Jurkat, Clone E6-1 (cell line): ENCODE data around the gene KRT83. TPM values are rescaled to one million over a fixed set of nuclear protein-coding genes. Genes with fewer than 3 reads are reported as not detected.

Source experiments
- DNase-seq: peaks from one replicate; pipeline ENCODE4 v3.0.0-alpha.2; 2011; ENCODE audit warnings: low read depth, low spot score
- H3K4me3 ChIP-seq: 2 replicates; pipeline ENCODE4 v1.5.1; 2011; ENCODE audit warnings: mild to moderate bottlenecking, low read length, control low read depth, moderate library complexity
- polyA plus RNA-seq: library from polyadenylated mRNA; unstranded; fragments of >200 nt; gene quantifications from one replicate; pipeline ENCODE4 v1.2.1, GENCODE V29; 2012; ENCODE audit warnings: missing spikeins; ENCODE audit not compliant: insufficient read length, insufficient read depth

The KRT83 gene
- polyA plus RNA-seq: not detected

DNA sequence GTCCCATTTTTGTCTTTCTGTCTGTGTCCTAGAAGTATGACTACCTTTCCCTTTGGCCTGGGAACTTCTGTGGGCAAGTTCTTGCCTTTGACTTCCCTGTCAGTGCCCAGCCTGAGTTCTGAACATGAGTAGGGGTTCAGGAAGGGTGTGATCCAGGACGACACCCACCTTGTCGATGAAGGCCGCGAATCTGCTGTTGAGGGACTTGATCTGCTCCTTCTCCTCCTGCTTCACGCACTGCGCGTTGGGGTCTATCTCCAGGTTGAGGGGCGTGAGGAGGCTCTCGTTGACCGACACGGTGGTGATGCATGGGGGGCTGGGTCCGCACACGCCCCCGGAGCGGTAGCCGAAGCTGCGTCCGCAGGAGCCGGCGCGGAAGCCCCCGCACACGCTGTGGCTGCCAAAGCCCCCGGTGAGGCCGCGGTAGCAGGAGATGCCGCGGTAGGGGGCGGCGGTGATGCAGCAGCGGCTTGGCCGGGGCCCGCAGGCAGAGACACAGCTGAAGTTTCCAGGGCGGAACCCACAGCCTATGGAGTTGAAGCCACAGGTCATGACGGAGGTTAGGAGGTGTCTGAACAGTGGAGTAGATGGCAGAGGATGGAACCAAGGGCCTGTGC, at the start of gene KRT83:
TSS of gene KRT83 (minus strand) at position 615 of the 617 bp plus-strand sequence. CDS start at position 552, 63 bp downstream.
- no peak within 1 kb of the TSS for H3K4me3 ChIP-seq
- DNase-seq: no peak

DNA sequence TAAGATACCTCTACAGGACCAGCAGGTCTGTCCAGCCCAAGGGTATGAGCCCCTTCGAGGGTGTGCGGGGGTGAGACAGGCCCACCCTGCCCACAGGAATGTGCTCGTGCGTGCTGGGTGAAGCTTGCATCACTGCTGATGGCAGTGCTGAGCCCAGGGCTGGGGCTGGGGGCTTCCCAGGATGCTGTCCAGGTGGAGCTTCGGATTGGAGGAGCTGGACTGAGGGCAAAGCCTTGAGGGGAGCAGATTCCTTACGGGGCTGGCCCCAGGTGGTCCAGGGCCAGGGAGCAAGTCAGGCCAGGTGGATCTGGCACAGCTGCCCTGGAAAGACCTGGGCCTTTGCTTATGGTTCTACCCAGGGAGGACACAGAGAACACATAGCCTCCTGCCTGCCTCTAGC, 48.6 kb upstream of the KRT83 start:
- DNase-seq: no peak
- H3K4me3 ChIP-seq: no peak overlapping the region

DNA sequence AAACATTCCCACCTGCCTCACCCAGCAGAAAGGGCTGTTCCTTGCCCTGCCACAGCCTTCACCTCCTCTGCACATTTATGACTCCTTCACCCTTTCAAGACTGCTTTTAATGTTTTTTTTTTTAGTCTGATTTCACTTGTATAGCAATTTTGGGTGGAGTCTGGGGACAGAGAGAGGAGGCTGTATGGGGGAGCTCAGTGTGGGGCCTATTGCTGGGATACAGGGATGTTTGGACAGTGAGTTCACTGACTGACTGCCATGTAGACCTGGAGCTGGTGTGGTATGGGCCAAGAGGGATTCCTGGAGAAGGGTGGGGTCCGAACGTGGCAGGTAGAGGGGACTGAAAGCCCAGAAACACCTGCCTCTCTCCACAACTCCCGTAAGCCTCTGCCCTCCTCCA, 48.0 kb upstream of the KRT83 start:
- no peak for DNase-seq
- no peak overlapping the region for H3K4me3 ChIP-seq

DNA sequence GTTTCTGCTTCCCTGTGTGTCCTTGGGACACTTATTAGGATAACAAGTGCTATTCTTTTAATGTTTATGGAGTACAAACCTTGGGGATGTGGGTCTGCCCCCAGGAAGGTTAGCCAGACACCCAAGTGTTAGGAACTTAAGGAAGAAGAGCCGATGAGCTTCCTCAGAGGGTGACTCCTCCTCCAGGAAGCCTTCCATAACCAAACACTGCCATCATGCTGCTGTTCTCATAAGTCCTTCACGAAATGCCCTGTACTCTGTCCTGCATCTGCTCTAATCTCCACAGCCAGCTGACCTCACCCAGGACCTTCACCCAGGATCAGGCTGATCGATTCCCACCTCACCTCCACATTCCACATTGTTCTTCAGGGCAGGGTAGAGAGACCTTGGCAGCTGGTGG, 47.3 kb upstream of the KRT83 start:
- no peak for DNase-seq
- H3K4me3 ChIP-seq: no peak overlapping the region

DNA sequence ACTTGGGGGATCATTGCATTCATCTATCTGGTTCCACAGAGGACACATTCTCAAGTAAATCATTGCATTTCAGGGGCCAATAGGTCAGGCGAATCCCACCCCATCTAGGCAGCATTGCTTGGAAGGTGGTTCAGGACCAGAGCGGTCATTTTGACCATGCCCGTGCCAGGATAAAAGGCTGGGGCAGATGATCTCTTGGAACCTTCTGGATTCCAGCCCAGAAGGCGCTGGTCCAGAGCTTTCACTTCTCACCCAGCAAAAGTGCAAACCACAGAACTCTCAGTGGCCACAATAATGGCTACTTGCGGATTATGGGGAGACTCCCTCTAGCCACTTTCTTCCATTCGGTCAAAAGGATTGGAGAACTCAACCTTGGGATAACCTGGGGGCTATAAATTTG, 46.7 kb upstream of the KRT83 start:
- DNase-seq: no peak
- H3K4me3 ChIP-seq: no peak overlapping the region

DNA sequence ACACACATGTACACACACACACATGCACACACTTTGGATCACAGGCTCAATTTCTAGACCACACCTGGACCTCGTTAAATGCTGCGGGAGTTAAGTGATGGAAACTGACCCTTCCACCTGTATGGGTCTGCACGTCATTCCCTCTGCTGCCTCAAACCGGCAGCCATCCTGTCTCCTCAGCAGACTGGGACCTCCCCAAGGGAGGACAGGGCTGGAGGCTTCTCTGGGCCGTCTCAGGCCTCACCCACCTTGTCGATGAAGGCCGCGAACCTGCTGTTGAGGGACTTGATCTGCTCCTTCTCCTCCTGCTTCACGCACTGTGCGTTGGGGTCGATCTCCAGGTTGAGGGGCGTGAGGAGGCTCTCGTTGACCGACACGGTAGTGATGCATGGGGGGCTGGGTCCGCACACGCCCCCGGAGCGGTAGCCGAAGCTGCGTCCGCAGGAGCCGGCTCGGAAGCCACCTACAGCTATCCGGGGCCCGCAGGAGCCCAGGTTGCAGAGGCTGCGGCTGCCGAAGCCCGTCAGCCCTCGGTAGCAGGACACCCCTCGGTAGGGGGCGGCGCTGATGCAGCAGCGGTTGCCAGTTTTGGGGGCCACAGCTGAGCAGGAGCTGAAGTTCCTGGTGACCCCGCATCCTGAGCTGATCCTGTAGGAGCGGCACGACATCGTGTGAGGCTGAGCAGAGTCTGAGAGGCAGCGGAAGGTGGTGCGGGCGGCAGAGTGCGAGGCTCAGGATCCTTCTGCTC, 45.7 kb upstream of the KRT83 start, which contains the start of gene KRT85:
TSS of gene KRT85 (minus strand) at position 744 of the 748 bp plus-strand sequence. CDS start at position 668, 76 bp downstream.
- no peak for DNase-seq
- no peak within 1 kb of the TSS for H3K4me3 ChIP-seq

DNA sequence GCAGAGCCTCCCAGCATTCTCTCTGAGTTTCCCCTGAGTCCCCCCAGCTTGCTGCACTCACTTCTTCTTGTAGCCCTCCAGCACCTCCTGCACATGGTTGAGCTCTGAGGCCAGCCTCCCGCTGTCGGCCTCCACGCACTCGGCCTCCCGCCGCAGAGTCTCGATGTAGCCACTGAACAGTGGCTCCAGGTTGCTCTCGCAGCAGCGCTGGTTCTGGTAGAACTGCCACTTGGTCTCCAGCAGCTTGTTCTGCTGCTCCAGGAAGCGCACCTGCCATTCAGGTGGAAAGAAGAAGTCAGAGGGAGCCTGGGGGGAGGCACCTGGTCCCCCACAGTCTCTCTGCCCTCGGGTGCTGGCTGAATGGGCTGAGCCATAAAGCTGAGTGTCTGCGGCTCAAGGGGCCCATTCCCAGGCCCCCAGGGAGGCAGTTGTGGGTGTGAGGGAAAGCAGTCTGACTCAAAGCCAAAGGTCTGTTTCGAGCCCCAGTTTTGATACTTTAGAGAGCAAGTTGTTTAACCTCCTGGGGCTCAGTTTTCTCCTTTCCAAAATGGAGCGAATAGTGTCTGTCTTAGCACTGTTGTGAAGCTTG, 43.8 kb upstream of the KRT83 start:
- DNase-seq: no peak
- no peak overlapping the region for H3K4me3 ChIP-seq

DNA sequence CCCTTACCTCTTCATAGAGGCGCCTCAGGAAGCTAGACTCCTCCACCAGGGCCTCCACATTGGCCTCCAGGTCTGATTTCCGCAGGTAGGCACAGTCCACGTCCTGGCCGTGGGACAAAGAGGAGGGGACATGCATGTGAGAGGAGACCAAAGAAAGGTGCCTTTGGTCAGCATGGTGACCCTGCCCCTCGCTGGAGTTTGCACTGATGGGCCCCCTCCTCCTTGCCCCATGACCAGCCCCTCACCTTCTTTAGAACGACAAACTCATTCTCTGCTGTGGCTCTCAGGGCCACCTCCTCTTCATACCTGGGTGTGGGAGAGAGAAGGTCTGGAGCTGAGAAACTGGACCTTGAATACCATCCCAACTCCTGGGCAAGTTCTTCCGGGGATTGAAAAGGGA, 42.9 kb upstream of the KRT83 start:
- DNase-seq: no peak

DNA sequence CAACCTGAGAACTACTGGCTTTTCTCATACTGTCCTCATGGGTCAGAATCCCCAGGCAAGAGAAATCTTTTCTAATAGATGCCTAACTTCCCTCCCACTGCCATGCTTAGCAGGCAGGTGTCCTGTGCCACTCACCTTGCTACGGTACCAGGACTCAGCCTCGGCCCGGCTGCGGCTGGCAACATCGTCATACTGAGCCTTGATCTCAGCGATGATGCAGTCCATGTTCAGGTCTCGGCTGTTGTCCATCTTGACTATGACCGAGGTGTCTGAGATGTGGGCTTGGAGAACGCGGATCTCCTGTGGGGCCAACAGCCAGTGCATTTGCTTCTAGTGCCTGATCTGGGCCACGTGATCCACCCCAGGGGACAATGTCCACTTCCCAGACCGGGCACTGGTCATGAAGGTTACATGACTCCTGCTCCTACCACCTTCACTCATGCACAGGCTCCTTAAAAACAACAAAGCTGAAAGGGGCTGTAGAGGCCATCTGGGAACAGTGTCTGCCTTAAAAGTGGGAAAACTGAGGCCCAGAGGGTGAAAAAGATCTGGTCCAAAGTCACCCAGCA, 42.0 kb upstream of the KRT83 start:
- H3K4me3 ChIP-seq: no peak overlapping the region
- DNase-seq: no peak

More for the DNA sequence above, 42.9 kb upstream of the KRT83 start:
- H3K4me3 ChIP-seq: no peak overlapping the region

DNA sequence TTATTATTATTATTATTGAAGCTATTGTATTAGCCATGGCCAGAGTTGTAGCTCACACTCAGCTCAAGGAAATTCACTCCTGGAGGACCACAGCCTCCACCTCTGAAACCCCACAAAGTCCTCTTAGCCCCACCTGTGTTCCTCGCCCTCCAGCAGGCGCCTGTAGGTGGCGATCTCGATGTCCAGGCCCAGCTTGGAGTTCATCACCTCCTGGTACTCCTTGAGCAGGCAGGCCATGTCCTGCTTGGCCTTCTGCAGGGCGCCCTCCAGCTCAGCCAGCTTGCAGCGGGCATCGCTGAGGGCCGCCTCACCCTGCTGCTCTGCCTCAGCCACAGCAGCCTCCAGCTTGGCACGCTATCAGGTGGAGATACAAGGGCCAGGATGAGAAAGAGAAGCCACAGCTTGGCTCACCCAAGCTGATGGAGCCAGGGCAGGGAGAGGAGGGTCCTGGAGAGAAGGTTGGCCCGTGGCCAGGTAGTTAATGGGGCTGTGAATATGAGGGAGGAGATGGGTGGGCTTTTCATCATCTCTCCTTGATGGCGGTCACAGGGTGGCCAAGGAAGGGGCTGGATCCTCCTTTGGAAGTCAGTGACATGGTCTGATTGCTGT, 41.0 kb upstream of the KRT83 start:
- no peak for DNase-seq
- H3K4me3 ChIP-seq: no peak overlapping the region

DNA sequence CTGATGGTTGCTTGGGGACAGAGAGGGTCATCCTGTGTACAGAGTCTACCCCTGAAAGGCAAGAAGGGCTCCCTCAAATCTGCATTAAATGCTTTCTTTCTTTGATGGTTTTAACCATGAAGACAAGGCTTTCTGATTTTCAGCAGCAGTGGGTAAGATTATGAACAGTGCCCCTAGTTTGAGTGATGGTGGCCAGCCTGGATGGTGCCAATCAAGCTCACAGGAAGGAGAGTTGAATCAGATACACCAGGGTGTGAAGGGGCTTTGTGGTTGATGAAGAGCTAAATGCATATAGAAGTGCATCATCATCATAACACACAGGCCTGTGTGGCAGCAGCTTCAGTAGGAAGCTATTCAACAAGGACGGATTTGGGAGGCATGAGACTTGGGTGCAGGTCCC, 40.4 kb upstream of the KRT83 start:
- H3K4me3 ChIP-seq: no peak overlapping the region
- no peak for DNase-seq

DNA sequence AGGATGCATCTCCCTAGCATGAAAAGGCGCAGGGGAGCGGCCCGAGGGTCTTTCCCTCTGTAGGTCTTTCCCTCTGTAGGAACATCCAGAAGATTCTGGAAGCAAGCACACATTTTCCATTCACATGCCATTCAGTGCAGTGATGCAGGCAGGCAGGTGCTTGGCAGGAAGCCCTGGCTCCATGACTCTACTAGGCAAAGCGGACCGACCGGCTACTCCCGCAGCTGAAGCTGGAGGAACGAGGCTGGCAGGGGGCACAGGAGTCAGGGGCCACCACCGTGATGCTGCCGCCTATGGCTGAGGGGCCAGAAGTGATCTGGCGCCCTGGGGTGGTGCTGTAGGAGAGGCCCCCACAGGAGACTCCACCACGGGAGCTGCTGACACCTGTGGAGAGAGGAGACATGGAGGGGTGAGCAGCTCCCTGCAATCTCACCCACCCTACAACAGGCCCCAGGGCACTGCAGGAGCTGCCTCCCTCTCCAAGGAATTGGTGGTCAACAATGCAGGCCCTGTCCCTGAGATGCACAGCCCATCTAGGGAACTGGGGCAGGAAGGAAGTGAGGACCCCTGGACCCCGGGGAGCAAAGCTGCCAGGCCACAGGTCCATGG, 39.6 kb upstream of the KRT83 start:
- DNase-seq: no peak

DNA sequence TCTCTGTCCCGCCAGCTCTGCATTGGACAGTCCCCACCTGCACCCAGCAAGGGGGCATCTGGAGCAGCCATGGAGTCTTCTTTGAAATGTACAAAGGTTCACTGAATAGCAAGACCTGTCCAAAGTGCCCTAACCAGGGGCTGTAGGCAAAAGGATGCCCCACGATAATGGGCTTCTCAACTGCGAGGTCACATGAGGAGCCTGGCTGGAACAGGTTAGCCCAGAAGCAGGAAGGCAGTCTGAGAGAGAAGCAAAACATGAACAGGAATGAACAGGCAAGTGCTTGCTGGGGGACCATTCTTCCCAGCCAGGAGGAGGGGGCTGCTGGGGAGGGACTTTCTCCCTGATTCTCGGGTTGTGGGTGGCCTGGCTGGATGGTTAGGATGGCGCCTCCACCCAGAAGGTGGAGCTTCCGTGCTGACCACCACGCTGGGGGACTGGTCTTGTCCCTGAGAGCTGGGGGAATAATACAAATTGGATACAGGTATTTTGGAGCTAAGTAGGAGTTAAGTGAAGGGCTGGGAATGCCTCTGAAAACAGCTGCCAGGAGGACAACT, 39.0 kb upstream of the KRT83 start:
- DNase-seq: no peak
- no peak overlapping the region for H3K4me3 ChIP-seq

More for the DNA sequence above, 39.6 kb upstream of the KRT83 start:
- no peak overlapping the region for H3K4me3 ChIP-seq

DNA sequence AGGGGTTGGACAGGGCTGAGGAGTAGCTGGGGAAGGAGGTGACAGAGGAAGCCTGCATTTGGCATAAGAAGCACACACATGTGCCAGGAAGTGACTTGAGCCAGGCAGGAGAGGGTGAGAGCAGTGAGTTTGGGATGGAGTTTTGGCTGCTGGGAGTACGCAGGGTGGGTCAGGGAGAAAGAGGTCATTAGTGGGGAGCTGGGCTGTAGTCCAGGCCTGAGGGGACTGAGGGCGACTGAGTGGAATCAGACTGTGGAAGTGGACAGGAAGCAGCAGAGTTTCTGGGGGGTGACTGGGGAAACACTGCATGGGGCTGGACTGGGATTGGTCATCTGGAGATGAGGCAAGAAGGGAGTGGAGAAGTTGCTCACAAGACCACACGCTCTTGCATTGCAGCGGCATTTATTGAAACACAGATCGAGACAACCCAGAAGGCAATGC, 38.4 kb upstream of the KRT83 start:
- DNase-seq: no peak
- no peak overlapping the region for H3K4me3 ChIP-seq

DNA sequence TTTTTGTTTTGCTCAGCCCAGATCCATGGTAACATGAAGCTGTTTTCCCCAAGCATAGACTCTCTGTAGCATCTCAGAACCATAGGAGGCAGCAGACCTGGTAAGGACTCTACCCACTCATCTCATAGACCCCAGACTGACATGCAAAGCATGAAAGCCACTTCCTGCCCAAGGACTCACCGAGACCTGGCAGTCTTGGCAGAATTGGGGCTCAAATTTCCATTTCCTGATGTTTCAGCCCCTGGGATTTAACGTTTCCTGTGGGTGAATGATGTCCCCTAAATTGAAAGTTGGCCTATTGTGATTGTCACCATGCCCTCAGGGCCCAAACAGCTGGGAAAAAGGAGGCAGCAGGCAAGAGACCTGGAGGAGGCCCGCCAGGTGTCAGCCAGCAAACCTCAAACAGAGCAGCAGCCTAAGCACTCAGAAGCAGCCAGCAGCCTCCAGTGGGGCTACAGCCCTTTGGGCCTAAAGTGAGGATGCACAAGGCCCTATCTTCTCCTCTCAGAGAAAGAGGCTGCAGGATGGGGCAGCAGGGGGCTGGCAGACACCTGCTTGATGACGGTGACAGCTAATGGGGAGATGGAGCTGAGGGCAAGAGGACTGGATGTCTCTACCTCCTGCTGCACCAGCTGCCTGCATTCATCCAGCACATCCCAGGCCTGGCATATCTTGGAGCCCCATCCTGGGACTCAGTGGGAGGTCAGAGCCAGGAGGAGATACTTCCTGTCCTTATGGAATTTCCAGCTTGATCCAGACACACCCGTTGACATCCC, 37.6 kb upstream of the KRT83 start:
- peak; percentile 77 for DNase-seq
- H3K4me3 ChIP-seq: no peak overlapping the region

DNA sequence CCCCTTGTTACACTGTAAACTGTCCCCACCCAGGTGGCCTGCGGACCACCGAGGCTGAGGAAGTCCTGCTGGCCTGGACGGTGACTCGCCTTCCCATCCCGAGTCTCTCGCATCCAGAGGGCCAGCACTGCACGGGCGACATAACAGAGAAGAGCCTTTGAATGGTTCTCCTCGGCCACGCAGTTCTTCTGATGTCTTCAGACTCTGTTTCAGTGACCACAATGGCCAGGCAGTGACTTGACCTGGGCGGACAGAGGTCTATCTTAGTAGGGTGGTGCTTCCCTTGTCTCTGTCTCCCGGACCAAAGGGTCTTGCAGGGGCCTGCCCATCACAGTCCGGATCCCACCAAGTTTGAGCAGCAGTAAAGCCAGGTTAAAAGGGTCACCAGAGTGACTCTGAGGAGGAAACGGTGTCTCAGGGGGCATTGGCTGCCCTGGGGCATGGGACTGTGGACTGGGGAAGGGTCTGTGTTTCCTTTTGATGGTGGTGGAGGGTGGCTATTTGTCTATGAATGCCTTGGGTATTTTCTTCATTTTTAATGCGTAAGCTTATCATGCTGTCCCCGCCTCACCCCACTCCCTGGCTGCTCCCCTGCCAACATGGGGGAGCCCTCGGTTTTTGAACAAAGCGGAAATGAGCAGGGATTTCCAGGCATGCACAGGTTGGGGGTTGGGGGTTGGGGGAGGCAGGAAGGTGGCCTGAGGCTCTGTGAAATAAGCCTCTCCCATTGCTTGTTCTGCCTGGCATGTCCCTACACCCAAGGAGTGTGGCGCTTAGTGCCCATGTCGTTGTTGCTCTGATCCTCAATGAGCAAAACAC, 35.8 kb upstream of the KRT83 start:
- H3K4me3 ChIP-seq: no peak overlapping the region
- DNase-seq: no peak

DNA sequence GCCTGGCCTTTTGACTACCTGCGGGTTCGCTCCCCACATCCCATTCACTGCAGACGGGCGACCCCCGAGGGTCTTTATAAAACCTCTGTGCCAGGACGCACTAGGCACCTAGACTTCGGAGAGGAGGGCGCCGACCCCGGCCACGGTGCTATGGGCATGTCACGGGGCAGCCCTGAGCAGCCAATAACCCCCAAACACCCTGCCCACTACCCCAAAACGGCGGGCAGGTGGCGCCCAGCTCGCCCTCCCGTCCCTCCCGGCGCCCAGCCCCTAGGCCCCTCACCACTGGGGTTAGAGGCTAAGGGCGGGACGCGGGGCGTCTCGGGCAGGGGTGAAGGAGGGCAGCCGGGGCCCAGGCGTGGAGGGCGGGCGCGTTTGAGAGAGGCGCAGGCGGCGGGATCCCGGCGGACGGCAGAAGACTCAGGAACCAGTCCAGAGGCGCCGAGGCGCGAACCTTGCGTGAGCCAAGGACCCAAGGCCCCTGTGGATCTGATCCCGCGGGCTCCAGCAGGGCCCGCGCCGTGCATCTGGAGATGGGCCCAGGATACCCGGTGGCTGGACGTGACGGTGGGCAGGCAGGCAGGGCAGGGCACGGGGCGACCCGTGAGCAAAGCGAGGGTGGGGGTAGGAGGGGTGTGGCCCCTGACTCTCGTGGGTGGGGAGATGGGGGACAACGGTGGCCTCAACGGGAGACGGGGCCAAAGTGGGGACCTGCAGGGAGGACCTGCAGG, 35.0 kb upstream of the KRT83 start:
- DNase-seq: no peak

More for the DNA sequence above, 35.0 kb upstream of the KRT83 start:
- no peak overlapping the region for H3K4me3 ChIP-seq
